SK-N-SH (cell line): ENCODE data around the gene PDS5B. TPM values are rescaled to one million over a fixed set of nuclear protein-coding genes. Genes with fewer than 3 reads are reported as not detected.

Experiments used
- CTCF ChIA-PET: fragments of 300-600, 350-600 bp; formaldehyde crosslinking; extraction: SDS; loops from one replicate; lab custom pipeline; 2021; lab: Yijun Ruan, JAX
- POLR2A ChIA-PET: fragments of 350-600 bp; sonication (Branson Sonifier 250); formaldehyde crosslinking; extraction: SDS; loops from one replicate; lab custom pipeline; 2020; ENCODE audit warnings: antibody characterized with exemption, inconsistent platforms; lab: Yijun Ruan, JAX
- DNase-seq: peaks from one replicate; pipeline ENCODE4 v3.0.0; 2012
- H2AFZ ChIP-seq: fragments of 200-600 bp; sonication (generic); 2 replicates; pipeline ENCODE4 v1.8.1; 2016; ENCODE audit warnings: antibody characterized with exemption, mild to moderate bottlenecking, low read depth
- H3F3A ChIP-seq: fragments of 200-600 bp; sonication (generic); replicated peaks from 2 replicates; pipeline ENCODE3; 2016; ENCODE audit warnings: antibody characterized with exemption, mild to moderate bottlenecking; ENCODE audit not compliant: insufficient read depth
- H3K27ac ChIP-seq, 2 experiments: fragments of 200-500 bp in 1 of 2; fragments of 200-600 bp in 1 of 2; sonication (Bioruptor generic) in 1 of 2; sonication (generic), shearing (Covaris generic) in 1 of 2; 2 replicates each; pipeline versions ENCODE4 v1.5.1 to v1.6.1; 2014 to 2016; ENCODE audit warnings: low read depth in 2 of 2, inconsistent platforms in 1 of 2, low read length in 1 of 2, mild to moderate bottlenecking in 1 of 2, mixed read lengths in 1 of 2
- H3K27me3 ChIP-seq: fragments of 200-600 bp; sonication (generic), shearing (Covaris generic); 2 replicates; pipeline ENCODE4 v1.6.1; 2016; ENCODE audit warnings: mixed run types; ENCODE audit not compliant: insufficient read depth
- H3K36me3 ChIP-seq, 2 experiments: fragments of 200-500 bp in 1 of 2; fragments of 200-600 bp in 1 of 2; sonication (Bioruptor generic) in 1 of 2; sonication (generic) in 1 of 2; replicated peaks in 1 of 2; 2 replicates each; pipeline versions ENCODE3 to v1.5.1; 2014 to 2016; ENCODE audit warnings: low read length in 1 of 2, mild to moderate bottlenecking in 1 of 2; ENCODE audit not compliant: insufficient read depth in 2 of 2, control insufficient read depth in 1 of 2
- H3K4me1 ChIP-seq, 2 experiments: fragments of 200-500 bp in 1 of 2; fragments of 200-600 bp in 1 of 2; sonication (Bioruptor generic) in 1 of 2; sonication (generic), shearing (Covaris generic) in 1 of 2; 2 replicates each; pipeline versions ENCODE4 v1.5.1 to v1.6.1; 2014 to 2016; ENCODE audit warnings: low read depth in 1 of 2, low read length in 1 of 2, mixed run types in 1 of 2; ENCODE audit not compliant: insufficient read depth in 2 of 2, control insufficient read depth in 1 of 2
- H3K4me2 ChIP-seq: fragments of 200-600 bp; sonication (generic), shearing (Covaris generic); 2 replicates; pipeline ENCODE4 v1.6.1; 2017; ENCODE audit warnings: mixed run types
- H3K4me3 ChIP-seq, 2 experiments: fragments of 200-500 bp in 1 of 2; fragments of 200-600 bp in 1 of 2; sonication (Bioruptor generic) in 1 of 2; sonication (generic), shearing (Covaris generic) in 1 of 2; 2 replicates each; pipeline versions ENCODE4 v1.5.1 to v1.8.1; 2014 to 2016; ENCODE audit warnings: low read depth in 2 of 2, inconsistent platforms in 1 of 2, low read length in 1 of 2, mild to moderate bottlenecking in 1 of 2, mixed read lengths in 1 of 2, moderate library complexity in 1 of 2
- H3K79me2 ChIP-seq: fragments of 200-600 bp; sonication (generic); 2 replicates; pipeline ENCODE4 v1.8.1; 2017; ENCODE audit warnings: mild to moderate bottlenecking; ENCODE audit not compliant: insufficient read depth
- H3K9ac ChIP-seq: fragments of 200-600 bp; sonication (generic); 2 replicates; pipeline ENCODE4 v1.6.1; 2017; ENCODE audit warnings: mixed run types
- H3K9me2 ChIP-seq: fragments of 200-600 bp; sonication (generic); 2 replicates; pipeline ENCODE4 v1.6.1; 2017; ENCODE audit warnings: mixed run types
- H3K9me3 ChIP-seq: fragments of 200-600 bp; sonication (generic); 2 replicates; pipeline ENCODE4 v1.6.1; 2017; ENCODE audit warnings: mixed run types, mild to moderate bottlenecking, moderate library complexity
- H4K20me1 ChIP-seq: fragments of 200-600 bp; sonication (generic); 2 replicates; pipeline ENCODE4 v1.6.1; 2017; ENCODE audit warnings: mild to moderate bottlenecking, mixed run types; ENCODE audit not compliant: insufficient read depth
- EP300 ChIP-seq, 2 experiments: IDR thresholded peaks; 2 replicates each; pipeline versions ENCODE4 v1.4.0 to v1.6.1; 2012; ENCODE audit warnings: borderline replicate concordance in 1 of 2, low read depth in 1 of 2, low read length in 1 of 2
- EZH2phosphoT487 ChIP-seq: fragments of 200-600 bp; sonication (generic); IDR thresholded peaks from 2 replicates; pipeline ENCODE4 v1.6.1; 2017; ENCODE audit warnings: low read depth, mixed run types, mild to moderate bottlenecking, antibody characterized with exemption, moderate library complexity, borderline replicate concordance
- FOSL2 ChIP-seq: IDR thresholded peaks from 2 replicates; pipeline ENCODE4 v1.4.0; 2012; ENCODE audit warnings: low read depth, mild to moderate bottlenecking, moderate library complexity, borderline replicate concordance
- FOXJ3 ChIP-seq: sonication (generic); formaldehyde crosslinking; IDR thresholded peaks from 2 replicates; pipeline ENCODE4 v1.5.1; 2020; ENCODE audit warnings: mild to moderate bottlenecking, missing genetic modification reagents
- GABPA ChIP-seq: IDR thresholded peaks from 2 replicates; pipeline ENCODE4 v1.4.0; 2012; ENCODE audit warnings: low read depth, mild to moderate bottlenecking
- NFIC ChIP-seq: IDR thresholded peaks from 2 replicates; pipeline ENCODE4 v1.4.0; 2012; ENCODE audit warnings: borderline replicate concordance
- NRF1 ChIP-seq: IDR thresholded peaks from 2 replicates; pipeline ENCODE4 v1.6.1; 2012; ENCODE audit warnings: low read depth, mild to moderate bottlenecking, low read length
- RAD21 ChIP-seq: IDR thresholded peaks from 2 replicates; pipeline ENCODE4 v1.6.1; 2012; ENCODE audit warnings: mild to moderate bottlenecking, low read length
- RCOR1 ChIP-seq: fragments of 150-350 bp; IDR thresholded peaks from 2 replicates; pipeline ENCODE4 v1.6.1; 2017; ENCODE audit warnings: antibody characterized with exemption, low read length
- RFX5 ChIP-seq: IDR thresholded peaks from 2 replicates; pipeline ENCODE4 v1.6.1; 2012; ENCODE audit warnings: mild to moderate bottlenecking, improper control_type of control experiment, low read length
- RXRA ChIP-seq: IDR thresholded peaks from 2 replicates; pipeline ENCODE4 v1.4.0; 2012; ENCODE audit warnings: low read depth, mild to moderate bottlenecking, borderline replicate concordance
- SIN3A ChIP-seq: IDR thresholded peaks from 2 replicates; pipeline ENCODE4 v1.6.1; 2012; ENCODE audit warnings: low read depth, mild to moderate bottlenecking, low read length, moderate library complexity, borderline replicate concordance
- SMC3 ChIP-seq: IDR thresholded peaks from 2 replicates; pipeline ENCODE4 v1.6.1; 2012; ENCODE audit warnings: low read depth, low read length, improper control_type of control experiment
- TEAD4 ChIP-seq: IDR thresholded peaks from 2 replicates; pipeline ENCODE4 v1.4.0; 2012; ENCODE audit warnings: mild to moderate bottlenecking, borderline replicate concordance; ENCODE audit not compliant: insufficient read depth
- YY1 ChIP-seq: IDR thresholded peaks from 2 replicates; pipeline ENCODE4 v1.4.0; 2012; ENCODE audit warnings: low read depth, mild to moderate bottlenecking
- WGBS: methylation state at CpG from one replicate; pipeline ENCODE4 v1.1.6; 2017; ENCODE audit warnings: low lambda C conversion rate; 5-methylcytosine and 5-hydroxymethylcytosine counted together
- polyA plus RNA-seq, 3 experiments: library from polyadenylated mRNA; depleted of rRNA; stranded (reverse); fragments of >200 nt; gene quantifications; 2 replicates each; pipeline ENCODE4 v1.2.3, GENCODE V29; 2012
- TF ChIP-seq, protein P1 (sequence below): IDR thresholded peaks from 2 replicates; pipeline ENCODE4 v1.4.0; 2012; ENCODE audit warnings: low read depth
- TF ChIP-seq, protein P2 (sequence below): IDR thresholded peaks from 2 replicates; pipeline ENCODE4 v1.4.0; 2012; ENCODE audit warnings: low read depth, borderline replicate concordance
- TF ChIP-seq, protein P3 (sequence below): fragments of 200-600 bp; sonication (generic); IDR thresholded peaks from 2 replicates; pipeline ENCODE4 v1.6.1; 2017; ENCODE audit warnings: antibody characterized with exemption, mild to moderate bottlenecking, moderate library complexity

The PDS5B gene
- polyA plus RNA-seq, 1 of the 3 experiments (the other 2 are of a cell fraction) = 3.8 TPM

DNA sequence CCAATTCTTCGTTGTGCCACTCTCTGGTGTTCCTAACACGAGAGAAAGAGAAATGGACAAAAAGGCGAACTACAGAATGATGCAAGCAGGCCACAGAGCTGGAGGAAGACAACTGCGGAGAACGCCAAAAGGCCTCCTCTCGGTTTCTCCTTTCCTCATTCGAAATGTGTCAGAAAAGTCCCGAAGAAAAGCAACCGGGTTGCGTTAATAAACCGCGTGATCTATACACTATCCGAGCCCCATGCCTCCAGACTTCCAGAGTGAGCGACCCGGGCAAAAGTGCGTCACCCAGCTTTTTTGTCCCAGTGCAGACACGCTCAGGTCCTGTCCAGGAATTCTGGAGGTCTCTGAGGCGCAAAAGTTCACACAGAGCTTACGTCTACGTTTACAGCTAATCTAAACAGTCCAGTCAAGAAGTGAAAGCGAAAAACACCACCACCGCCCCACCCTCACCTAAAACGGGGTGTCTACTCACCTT, 48.1 kb upstream of the PDS5B start:
- H3K79me2 ChIP-seq = peaks cover 55% of the 10 kb centered on the region
- H3K27ac ChIP-seq = peak overlapping the region; percentile 90 to 92
- H3F3A ChIP-seq = peaks cover 5% of the 10 kb centered on the region
- H3K9me2 ChIP-seq = no peaks in the 10 kb centered on the region
- H3K36me3 ChIP-seq = peaks cover 31 to 35% of the 10 kb centered on the region in 2 experiments
- no peaks in the 10 kb centered on the region for H3K27me3 ChIP-seq
- peaks cover 0 to 4% of the 10 kb centered on the region in 2 experiments; a peak in 3 of 4 replicates for H3K4me1 ChIP-seq
- peak overlapping the region; percentile 92 to 100 for H3K4me3 ChIP-seq
- no peaks in the 10 kb centered on the region for H4K20me1 ChIP-seq
- WGBS = under 1% methylated on average over 23 of the region's 23 CpGs
- DNase-seq = peak; percentile 45
- peak overlapping the region; percentile 79 for H3K4me2 ChIP-seq
- H3K9ac ChIP-seq = peak overlapping the region; percentile 96
- ChIA-PET POLR2A (no interaction called here), CTCF (interaction anchor here (1.1 to 2.2 kb wide), 7 partner anchors 16 to 628 kb away, joined by 3 to 7 read pairs (median 4); no protein-coding TSS in a partner anchor)
- peak overlapping the region; percentile 98 for H2AFZ ChIP-seq
- TF ChIP-seq NFIC = no peak
- TF ChIP-seq FOSL2 = no peak
- TF ChIP-seq RAD21 = no peak
- TF ChIP-seq, protein P1, sequence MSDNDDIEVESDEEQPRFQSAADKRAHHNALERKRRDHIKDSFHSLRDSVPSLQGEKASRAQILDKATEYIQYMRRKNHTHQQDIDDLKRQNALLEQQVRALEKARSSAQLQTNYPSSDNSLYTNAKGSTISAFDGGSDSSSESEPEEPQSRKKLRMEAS = no peak
- TF ChIP-seq SMC3 = no peak
- TF ChIP-seq NRF1 = no peak
- TF ChIP-seq RFX5 = no peak
- TF ChIP-seq YY1 = no peak
- no peak for TF ChIP-seq RCOR1
- no peak for TF ChIP-seq FOXJ3 (CRISPR knock-in tag)
- no peak for TF ChIP-seq TEAD4
- TF ChIP-seq, protein P2, sequence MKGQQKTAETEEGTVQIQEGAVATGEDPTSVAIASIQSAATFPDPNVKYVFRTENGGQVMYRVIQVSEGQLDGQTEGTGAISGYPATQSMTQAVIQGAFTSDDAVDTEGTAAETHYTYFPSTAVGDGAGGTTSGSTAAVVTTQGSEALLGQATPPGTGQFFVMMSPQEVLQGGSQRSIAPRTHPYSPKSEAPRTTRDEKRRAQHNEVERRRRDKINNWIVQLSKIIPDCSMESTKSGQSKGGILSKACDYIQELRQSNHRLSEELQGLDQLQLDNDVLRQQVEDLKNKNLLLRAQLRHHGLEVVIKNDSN = no peak
- TF ChIP-seq EZH2phosphoT487 = no peak
- no peak for TF ChIP-seq RXRA
- no peak for TF ChIP-seq SIN3A
- no peak for TF ChIP-seq EP300 (IDR thresholded peaks at IDR 0.05; ENCODE audit: borderline replicate concordance in 1 of 2, low read depth in 1 of 2, low read length in 1 of 2)
- TF ChIP-seq GABPA = no peak
- TF ChIP-seq, protein P3, sequence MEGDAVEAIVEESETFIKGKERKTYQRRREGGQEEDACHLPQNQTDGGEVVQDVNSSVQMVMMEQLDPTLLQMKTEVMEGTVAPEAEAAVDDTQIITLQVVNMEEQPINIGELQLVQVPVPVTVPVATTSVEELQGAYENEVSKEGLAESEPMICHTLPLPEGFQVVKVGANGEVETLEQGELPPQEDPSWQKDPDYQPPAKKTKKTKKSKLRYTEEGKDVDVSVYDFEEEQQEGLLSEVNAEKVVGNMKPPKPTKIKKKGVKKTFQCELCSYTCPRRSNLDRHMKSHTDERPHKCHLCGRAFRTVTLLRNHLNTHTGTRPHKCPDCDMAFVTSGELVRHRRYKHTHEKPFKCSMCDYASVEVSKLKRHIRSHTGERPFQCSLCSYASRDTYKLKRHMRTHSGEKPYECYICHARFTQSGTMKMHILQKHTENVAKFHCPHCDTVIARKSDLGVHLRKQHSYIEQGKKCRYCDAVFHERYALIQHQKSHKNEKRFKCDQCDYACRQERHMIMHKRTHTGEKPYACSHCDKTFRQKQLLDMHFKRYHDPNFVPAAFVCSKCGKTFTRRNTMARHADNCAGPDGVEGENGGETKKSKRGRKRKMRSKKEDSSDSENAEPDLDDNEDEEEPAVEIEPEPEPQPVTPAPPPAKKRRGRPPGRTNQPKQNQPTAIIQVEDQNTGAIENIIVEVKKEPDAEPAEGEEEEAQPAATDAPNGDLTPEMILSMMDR = no peak
- TF ChIP-seq, all 33 proteins: peak for 0
- no peaks in the 10 kb centered on the region for H3K9me3 ChIP-seq
